Measurements from ENCODE around the gene OR4X1. TPM values are rescaled to one million over a fixed set of nuclear protein-coding genes. Genes with fewer than 3 reads are reported as not detected.

Gene OR4X1
- total RNA-seq: not detected in 2 replicates

GRCh38 chr11:48263423-48263911, at the start of gene OR4X1:
OR4X1 (plus strand) TSS chr11:48263861; CDS start chr11:48263861, 0 bp downstream.

GRCh38 chr11:48216510-48216909, 47.2 kb upstream of the OR4X1 start, which contains the start of gene OR4B1:
OR4B1 (plus strand) TSS chr11:48216810; CDS start chr11:48216810, 0 bp downstream.

GRCh38 chr11:48244804-48245203, 18.9 kb upstream of the OR4X1 start, which contains the start of gene OR4X2:
OR4X2 (plus strand) TSS chr11:48245104; CDS start chr11:48245104, 0 bp downstream.

GRCh38 chr11:48305923-48306322, 42.3 kb downstream of the OR4X1 start, which contains the start of gene OR4S1:
OR4S1 (plus strand) TSS chr11:48306223; CDS start chr11:48306223, 0 bp downstream.

Other genes starting within 250 kb of the OR4X1 start
- not detected in 2 replicates for gene OR4B1, start 47.1 kb upstream of the OR4X1 start, total RNA-seq
- gene OR4X2, start 18.8 kb upstream of the OR4X1 start, total RNA-seq: not detected in 2 replicates
- gene OR4S1, start 42.4 kb downstream of the OR4X1 start, total RNA-seq: not detected in 2 replicates
- not detected in 2 replicates for gene OR4C3, start 61.1 kb downstream of the OR4X1 start, total RNA-seq
- not detected in 2 replicates for gene OR4C5, start 102.6 kb downstream of the OR4X1 start, total RNA-seq
- not detected in 2 replicates for gene OR4A47, start 224.9 kb downstream of the OR4X1 start, total RNA-seq